Ascending aorta (tissue), 2 donors: ENCODE measurements around the gene ARL16. TPM values are rescaled to one million over a fixed set of nuclear protein-coding genes. Genes with fewer than 3 reads are reported as not detected.
A peak's percentile ranks its signal among the peaks of the same experiment; 100 is the strongest.

ENCODE experiments used
- DNase-seq, 2 donors: peaks; one replicate each; pipeline ENCODE4 v3.0.0-alpha.2; 2019; ENCODE audit warnings: low spot score in 2 of 2
- H3K27ac ChIP-seq, 2 donors: fragments of 200-600 bp; sonication (generic); one replicate each; pipeline ENCODE4 v1.5.1; 2016 to 2017; ENCODE audit warnings: mild to moderate bottlenecking in 1 of 2
- H3K27me3 ChIP-seq: fragments of 200-600 bp; sonication (generic); one replicate; pipeline ENCODE4 v1.5.1; 2017
- H3K36me3 ChIP-seq, 2 donors: fragments of 200-600 bp; sonication (generic); one replicate each; pipeline ENCODE4 v1.5.1; 2016
- H3K4me1 ChIP-seq, 2 donors: fragments of 200-600 bp; sonication (generic); one replicate each; pipeline ENCODE4 v1.5.1; 2016 to 2017; ENCODE audit warnings: mild to moderate bottlenecking in 1 of 2
- H3K4me3 ChIP-seq, 2 donors: fragments of 200-600 bp; sonication (generic); one replicate each; pipeline ENCODE4 v1.5.1; 2016 to 2017; ENCODE audit warnings: mild to moderate bottlenecking in 1 of 2
- H3K9me3 ChIP-seq, 2 donors: fragments of 200-600 bp; sonication (generic); one replicate each; pipeline ENCODE4 v1.5.1; 2016
- intact Hi-C: fragments of 100-400 bp; cut with DNase I; formaldehyde crosslinking; loops from one replicate; pipeline ENCODE4 v1.15.1; 2023
- total RNA-seq: library from RNA; depleted of rRNA; stranded (reverse); fragments of >200 nt; gene quantifications from one replicate; pipeline ENCODE4 v1.1.0, GENCODE V29; 2016
- TF ChIP-seq, protein P1 (sequence below), 3 experiments: fragments of 200-600 bp in 2 of 3; fragments of 450-650 bp in 1 of 3; sonication (generic) in 2 of 3; IDR thresholded peaks; one replicate each; pipeline ENCODE4 v1.5.1; 2016 to 2019; ENCODE audit warnings: antibody characterized with exemption in 3 of 3, mild to moderate bottlenecking in 1 of 3, moderate library complexity in 1 of 3

ARL16 gene
- total RNA-seq, 1 donor from 2014 or later: 21.0 TPM

GRCh38 chr17:81713004-81713555 is 29.5 kb upstream of the ARL16 start:
- no peaks in the 10 kb centered on the region for H3K9me3 ChIP-seq
- H3K4me3 ChIP-seq: peak overlapping the region; percentile 81 to 82
- H3K27ac ChIP-seq: no peak overlapping the region
- peaks cover 0 to 2% of the 10 kb centered on the region in 2 donors for H3K36me3 ChIP-seq
- TF ChIP-seq, protein P1, sequence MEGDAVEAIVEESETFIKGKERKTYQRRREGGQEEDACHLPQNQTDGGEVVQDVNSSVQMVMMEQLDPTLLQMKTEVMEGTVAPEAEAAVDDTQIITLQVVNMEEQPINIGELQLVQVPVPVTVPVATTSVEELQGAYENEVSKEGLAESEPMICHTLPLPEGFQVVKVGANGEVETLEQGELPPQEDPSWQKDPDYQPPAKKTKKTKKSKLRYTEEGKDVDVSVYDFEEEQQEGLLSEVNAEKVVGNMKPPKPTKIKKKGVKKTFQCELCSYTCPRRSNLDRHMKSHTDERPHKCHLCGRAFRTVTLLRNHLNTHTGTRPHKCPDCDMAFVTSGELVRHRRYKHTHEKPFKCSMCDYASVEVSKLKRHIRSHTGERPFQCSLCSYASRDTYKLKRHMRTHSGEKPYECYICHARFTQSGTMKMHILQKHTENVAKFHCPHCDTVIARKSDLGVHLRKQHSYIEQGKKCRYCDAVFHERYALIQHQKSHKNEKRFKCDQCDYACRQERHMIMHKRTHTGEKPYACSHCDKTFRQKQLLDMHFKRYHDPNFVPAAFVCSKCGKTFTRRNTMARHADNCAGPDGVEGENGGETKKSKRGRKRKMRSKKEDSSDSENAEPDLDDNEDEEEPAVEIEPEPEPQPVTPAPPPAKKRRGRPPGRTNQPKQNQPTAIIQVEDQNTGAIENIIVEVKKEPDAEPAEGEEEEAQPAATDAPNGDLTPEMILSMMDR (IDR thresholded peaks at IDR 0.05): no peak
- H3K27me3 ChIP-seq: no peaks in the 10 kb centered on the region
- H3K4me1 ChIP-seq: peaks cover 7 to 13% of the 10 kb centered on the region in 2 donors
- no peak for DNase-seq
- intact Hi-C loops: no loop called here

DNA sequence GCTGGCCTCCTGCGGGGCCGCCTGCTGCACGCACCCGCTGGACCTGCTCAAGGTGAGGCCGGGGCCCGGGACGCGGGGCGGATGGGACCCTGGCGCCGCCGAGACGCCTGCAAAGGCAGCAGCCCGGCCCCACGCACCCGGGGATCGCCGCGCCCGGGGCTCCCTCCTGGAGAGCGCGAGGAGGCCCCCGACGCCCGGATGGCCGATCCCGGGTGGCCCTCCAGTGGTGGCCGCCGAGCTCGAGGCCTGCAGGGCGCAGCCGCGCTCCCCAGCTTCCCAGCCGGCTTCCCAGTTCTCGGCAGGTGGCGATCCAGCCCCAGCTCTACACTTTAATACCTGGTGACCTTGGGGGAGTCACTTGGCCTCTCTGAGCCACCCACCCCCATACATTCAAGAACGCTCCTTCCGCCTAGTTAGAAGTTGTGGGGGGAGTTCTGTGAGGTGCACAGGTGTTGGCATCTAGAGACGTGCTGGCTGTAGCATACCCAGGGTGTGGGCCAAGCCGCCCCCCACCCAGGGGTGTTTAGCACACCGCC is 28.9 kb upstream of the ARL16 start:
- Histone ChIP-seq H3K4me1 (peaks cover 7 to 13% of the 10 kb centered on the region in 2 donors), H3K27ac (no peak overlapping the region), H3K27me3 (no peaks in the 10 kb centered on the region), H3K4me3 (peak overlapping the region; percentile 81 to 82), H3K36me3 (peaks cover 5 to 6% of the 10 kb centered on the region in 2 donors), H3K9me3 (no peaks in the 10 kb centered on the region)
- TF ChIP-seq, protein P1 (IDR thresholded peaks at IDR 0.05): peak in 1 of 3 experiments; percentile 7
- no peak for DNase-seq
- intact Hi-C loops: loop anchor here (1.0 kb wide), 1 partner anchor 46 kb away; the partner anchor contains the start of genes CCDC137 and OXLD1

DNA sequence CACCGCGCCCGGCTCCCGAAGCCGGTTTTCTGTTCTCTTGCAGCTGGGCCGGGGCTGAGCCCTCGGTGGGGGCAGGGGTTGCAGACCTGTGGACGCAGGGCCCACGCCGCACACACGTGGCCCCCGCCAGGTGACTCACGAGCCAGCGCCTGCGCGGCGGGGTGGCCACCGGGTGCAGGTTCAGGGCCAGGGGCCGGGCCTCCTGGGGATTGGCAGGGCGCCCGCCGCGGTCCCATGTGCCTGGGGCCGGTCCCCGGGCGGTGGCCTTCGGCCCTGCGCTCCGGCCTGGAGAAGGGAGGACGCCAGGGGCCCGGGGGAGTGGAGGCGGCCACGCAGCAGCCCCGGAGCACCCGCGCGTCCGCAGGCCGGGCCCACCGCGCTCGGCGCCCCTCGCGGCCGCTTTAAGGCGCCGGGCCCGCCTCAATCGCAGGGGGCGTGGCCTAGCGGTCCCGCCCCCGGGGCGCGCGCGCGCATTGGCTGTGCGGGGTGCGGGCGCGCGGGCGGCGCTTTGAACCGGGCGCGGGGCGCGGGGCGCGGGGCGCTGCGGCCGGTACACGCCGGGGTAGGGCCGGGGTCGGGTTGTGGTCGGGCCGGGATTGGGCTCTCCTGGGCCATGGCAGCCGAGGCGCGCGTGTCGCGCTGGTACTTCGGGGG is 28.3 kb upstream of the ARL16 start, which contains the start of gene SLC25A10:
TSS of gene SLC25A10 (plus strand) at position 471 of the 654 bp plus-strand sequence. CDS start at position 614, 143 bp downstream.
- peak; percentile 27 to 81 for DNase-seq

DNA sequence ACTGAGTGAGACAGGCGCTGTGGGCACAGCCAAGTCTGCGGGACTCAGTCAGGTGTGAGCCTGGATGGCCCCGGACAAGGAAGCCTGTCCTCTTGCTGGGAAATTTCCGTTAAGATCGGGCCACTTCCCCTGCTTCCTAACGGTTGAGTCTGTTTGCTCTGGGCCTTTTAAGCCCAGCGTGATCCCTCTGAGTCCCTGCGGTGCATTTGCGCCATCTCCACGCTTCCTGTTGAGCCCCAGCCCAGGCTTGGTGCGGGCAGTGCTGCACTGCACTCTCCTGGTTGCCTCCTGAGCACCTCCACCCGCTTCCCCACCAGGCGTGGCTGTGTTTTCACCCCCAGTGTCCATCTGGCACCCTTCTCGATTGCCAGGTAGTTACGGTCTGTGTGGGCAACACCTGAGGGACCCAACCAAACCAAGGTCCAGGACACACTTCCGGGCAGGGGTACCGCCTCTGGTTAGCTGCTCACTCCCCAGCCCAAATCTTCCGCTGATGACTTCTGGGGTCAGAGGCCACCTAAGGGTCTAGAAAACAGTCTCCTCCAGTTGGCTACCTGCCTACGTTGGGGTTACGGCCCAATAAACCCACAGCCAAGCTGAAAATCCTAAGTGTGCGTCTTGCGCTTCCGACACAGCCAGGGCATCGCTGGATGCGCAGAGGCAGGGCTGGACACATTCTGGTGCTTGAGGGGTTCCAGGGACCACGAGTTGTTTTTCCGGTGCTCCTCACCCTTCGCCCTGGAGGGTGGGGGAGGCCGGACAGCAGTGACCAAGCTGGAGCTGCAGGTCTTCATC is 27.1 kb upstream of the ARL16 start:
- H3K27me3 ChIP-seq: no peaks in the 10 kb centered on the region
- no peaks in the 10 kb centered on the region for H3K9me3 ChIP-seq
- peaks cover 7 to 13% of the 10 kb centered on the region in 2 donors for H3K4me1 ChIP-seq
- DNase-seq: no peak
- H3K36me3 ChIP-seq: peaks cover 16 to 19% of the 10 kb centered on the region in 2 donors
- intact Hi-C loops: no loop called here
- H3K27ac ChIP-seq: no peak overlapping the region
- peak overlapping the region; percentile 81 to 82 for H3K4me3 ChIP-seq
- TF ChIP-seq, protein P1 (IDR thresholded peaks at IDR 0.05): no peak

More for the DNA sequence above, 28.3 kb upstream of the ARL16 start, which contains the start of gene SLC25A10:
- TF ChIP-seq, protein P1 (IDR thresholded peaks at IDR 0.05): peak in 1 of 3 experiments; percentile 40
- intact Hi-C loops: loop anchor here (1.0 kb wide), 1 partner anchor 46 kb away; the partner anchor contains the start of genes CCDC137 and OXLD1
- H3K4me1 ChIP-seq: peaks cover 7 to 13% of the 10 kb centered on the region in 2 donors
- peak within 1 kb of the TSS in 1 of 2 donors; percentile 11 for H3K27ac ChIP-seq
- H3K4me3 ChIP-seq: peak within 1 kb of the TSS; percentile 81 to 82
- H3K27me3 ChIP-seq: no peaks in the 10 kb centered on the region
- H3K9me3 ChIP-seq: no peaks in the 10 kb centered on the region
- H3K36me3 ChIP-seq: peaks cover 9 to 12% of the 10 kb centered on the region in 2 donors

DNA sequence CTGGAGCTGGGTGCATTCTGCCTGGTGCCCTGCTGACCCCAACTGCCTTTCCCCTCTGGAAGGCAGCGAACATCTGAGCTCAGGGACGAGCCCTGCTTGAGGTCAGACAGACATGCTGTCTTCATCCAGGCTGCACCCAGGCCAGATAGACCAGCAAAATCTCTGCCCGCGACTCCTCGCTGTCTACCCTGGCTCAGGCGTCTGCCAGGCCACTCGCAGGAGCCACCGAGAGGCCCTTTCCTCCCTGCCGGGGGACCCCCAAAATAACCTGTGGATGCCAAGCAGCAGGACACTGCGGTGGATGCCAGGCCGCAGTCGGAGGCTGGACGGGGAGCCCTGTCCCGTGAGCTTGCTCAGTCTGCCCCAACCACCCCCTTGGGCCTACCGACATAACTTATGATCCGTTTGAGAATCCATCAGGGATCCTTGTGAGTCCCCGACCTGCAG is 25.2 kb upstream of the ARL16 start:
- no peak overlapping the region for H3K4me3 ChIP-seq
- H3K36me3 ChIP-seq: peaks cover 16 to 19% of the 10 kb centered on the region in 2 donors
- DNase-seq: no peak
- no peaks in the 10 kb centered on the region for H3K27me3 ChIP-seq
- TF ChIP-seq, protein P1 (IDR thresholded peaks at IDR 0.05): no peak
- no peak overlapping the region for H3K27ac ChIP-seq
- peaks cover 12 to 21% of the 10 kb centered on the region in 2 donors for H3K4me1 ChIP-seq
- no peaks in the 10 kb centered on the region for H3K9me3 ChIP-seq
- intact Hi-C loops: no loop called here
